HS-5 (cell line): ENCODE results near the gene UBE2QL1.

Source experiments
- DNase-seq: peaks from one replicate; pipeline ENCODE4 v3.0.0-alpha.2; 2012; ENCODE audit warnings: low read depth

UBE2QL1 gene

DNA sequence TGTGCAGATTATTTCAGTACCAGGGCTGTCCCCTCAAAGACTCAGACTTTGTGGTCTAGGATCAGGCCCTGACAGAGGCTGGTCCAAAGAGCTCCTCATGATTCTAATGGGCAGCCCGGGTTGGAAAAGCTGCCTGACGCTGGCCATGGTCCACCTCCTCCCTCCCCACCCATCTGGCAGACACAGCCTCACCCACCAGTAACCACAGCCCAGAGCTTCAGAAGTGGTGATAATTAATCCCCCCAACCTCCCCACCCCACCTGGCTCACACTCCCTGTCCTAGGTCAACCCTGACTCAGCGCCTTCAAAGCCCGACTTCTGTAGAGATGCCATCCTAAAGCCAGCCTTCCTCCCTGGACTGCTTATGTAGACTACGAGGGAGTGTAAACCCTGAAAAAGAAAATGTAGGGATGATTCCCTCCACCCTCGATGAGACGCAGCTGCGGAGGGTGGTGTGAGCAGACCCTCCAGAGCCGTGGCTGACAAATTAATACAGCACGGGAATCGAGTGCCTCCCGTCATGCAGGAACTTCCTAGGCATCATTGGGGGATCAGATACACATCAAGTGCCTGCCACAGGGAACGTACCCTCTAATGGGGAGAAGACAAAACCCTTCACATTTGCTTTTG, 7.0 kb downstream of the UBE2QL1 start:
- DNase-seq, result no peak

DNA sequence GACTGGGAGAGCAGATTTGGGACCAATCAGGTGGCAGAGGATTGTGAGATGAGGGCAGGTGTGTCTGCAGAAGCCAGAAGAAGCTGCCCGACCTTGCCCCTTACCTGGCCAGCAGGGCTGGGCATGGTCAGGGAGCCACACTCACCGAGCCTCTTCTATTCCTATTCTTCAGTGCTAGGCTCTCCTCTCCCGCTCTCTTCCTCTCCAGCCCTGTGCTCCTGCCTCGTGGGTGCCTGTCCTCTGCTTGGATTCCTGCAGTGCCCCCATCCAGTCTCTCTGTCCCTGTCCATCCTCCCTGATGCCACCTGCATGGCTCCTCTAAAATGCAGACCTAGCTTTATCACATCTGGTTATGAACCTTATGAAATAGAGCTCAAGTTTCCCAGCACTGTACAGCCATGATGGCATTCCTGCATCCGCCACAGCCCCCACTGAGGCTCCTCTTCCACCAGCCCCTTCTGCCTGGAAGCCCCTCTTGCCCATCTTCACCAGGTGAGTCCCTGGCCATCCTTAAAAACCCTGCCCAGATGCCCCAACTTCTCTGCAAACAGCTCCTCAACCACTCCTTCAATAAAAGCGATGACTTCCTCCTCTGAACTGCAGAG, 8.2 kb downstream of the UBE2QL1 start:
- DNase-seq, result no peak

DNA sequence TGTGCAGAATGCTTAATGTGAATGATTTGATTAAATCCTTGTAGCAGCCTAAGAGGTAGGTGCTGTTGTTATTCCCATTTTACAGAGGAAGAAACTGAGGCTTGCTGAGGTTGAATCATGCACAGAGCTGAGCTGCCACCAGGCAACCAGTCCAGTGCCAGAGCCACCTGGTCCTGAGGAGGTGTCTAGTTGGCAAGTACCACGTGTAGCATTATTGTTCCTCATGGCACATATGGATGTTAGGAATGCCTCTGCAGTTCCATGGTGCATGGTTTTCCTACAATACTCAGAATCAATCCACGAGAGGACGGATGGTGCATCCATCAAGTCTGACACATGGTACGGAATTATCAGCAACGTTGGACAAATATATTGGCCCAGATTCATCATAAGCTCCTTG, 8.9 kb downstream of the UBE2QL1 start:
- no peak for DNase-seq

DNA sequence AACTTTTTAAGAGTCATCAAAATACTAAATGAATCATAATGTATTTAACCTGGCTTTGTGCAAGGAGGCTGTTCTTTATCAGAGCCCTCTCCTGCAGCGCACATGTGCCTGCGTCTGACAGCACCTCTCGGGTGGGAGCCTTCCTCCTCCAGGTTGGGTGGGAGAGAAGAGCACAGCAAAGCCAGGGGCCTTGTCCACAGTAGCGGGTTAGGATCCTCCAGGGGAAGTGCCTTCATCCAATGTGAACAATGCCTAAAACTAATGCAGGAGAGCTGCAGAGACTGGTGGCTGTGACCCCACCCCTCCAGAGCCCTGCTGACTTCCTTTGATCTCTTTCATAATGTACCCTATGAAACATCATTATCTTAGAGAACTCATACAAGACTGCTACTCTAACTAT, 10.2 kb downstream of the UBE2QL1 start:
- DNase-seq, result no peak

DNA sequence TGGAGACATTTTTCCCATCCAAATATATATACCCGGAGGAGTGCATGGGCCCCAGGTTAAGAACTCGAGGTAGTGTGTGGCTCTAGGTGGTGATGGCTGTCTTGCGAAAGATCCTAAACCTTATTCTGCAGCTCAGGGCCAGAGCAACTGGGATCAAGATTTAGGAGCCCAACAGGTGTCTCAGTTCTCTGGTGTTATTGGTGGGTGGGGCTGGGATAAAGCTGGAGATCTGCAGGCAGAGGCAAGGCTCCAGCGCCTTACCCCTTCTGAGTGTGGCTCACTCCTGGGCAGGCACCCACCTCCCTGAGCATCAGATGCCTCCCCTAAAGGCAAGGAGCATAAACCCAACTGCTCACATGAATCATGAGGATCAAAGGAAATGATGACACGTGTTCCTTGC, 11.2 kb downstream of the UBE2QL1 start:
- no peak for DNase-seq

DNA sequence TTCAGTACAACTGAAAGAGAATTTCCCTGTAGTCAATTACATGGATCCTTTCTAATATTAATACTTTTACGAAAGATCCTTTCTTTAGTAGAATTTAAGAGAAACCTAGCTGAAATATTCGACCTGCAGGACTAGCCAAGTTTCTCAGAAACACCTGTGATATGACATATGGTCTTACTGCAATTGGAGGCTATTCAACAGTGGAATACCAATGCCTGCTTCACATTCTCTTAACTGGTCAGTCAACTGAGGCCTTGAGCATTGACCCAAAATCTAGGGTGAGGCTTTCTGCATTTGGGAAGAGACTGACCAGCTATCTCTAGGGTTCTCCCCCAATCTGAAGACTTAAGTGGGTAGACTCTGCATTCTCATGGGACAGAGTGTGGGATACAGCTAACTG, 12.3 kb downstream of the UBE2QL1 start:
- DNase-seq, result no peak

DNA sequence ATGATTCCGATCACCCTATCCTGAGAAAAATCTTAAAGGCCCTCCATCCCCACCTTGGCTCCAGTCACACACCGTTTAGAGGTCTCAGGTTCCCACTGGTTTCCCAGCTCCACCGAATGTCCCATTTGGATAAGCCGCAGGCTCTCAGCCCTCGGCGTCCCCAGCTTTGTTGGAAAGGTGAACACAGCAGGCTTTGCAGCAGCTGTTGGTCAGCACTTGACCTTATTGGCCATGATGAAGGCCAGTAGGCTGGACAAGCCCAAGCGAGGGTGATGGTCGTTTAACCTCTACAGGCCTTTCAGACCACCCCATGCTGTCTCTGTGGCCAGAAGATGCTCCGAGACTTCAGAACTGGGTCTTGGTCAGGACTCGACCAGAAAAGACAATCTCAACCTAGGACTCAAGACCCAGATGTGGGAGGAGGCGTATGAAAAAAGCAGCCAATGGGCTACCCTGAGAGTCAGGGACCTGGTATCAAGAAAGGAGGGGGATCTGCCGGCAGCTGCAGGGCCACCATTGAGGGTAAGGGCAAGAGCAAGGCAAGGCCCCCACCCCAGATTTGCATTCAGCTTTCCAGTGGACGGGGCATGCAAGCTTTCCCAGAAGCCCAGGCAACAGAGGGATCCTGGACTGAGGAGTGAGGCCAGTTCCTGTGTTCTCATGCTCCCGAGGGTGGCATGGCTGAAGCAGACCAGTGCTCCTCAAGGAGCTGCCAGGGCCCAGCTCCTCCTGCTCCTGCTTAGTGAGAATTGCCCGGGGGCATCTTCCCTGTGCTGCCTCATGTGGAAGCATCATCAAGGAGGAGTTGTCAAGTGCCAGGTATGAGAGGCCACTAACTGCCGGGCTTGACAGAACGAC, 13.4 kb downstream of the UBE2QL1 start:
- no peak for DNase-seq

DNA sequence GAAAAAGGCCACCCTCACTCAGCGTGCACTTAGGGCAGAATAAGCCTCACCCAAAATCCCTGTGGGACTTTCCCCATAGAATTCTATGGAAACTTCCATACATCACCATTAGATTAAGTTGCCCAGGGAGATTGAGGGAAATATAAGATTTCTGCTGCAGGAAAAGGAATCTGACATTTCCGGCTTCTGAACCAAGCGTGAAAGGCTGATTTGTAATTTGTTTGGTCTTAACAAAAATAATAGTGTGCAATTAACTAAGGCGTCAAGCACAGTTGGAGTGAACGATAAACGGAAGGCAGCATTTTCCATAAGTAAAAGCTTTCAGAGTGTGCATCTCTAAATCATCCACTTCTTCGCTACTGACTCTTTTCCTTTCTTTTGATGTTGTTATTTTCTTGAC, 14.0 kb downstream of the UBE2QL1 start:
- DNase-seq, result no peak

DNA sequence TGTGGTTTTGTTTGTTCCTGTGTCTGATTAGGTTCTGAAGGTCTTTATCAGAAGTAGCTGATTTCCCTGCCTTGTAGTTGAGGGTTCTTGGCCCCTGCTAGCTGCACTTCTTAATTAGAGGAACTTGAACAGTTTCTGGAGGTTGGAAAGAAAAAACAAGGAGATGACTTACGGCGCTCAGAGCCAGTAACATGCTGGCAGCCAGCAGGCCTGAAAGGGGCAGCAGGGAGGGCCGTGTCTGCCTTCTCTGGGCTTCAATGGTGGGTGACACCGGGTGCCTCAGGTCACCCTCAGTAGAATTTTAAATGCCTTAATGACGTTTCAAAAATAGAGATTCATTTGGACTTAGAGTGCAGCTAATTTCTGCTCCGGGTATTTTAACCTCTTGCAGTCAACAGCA, 15.8 kb downstream of the UBE2QL1 start:
- DNase-seq, result no peak

DNA sequence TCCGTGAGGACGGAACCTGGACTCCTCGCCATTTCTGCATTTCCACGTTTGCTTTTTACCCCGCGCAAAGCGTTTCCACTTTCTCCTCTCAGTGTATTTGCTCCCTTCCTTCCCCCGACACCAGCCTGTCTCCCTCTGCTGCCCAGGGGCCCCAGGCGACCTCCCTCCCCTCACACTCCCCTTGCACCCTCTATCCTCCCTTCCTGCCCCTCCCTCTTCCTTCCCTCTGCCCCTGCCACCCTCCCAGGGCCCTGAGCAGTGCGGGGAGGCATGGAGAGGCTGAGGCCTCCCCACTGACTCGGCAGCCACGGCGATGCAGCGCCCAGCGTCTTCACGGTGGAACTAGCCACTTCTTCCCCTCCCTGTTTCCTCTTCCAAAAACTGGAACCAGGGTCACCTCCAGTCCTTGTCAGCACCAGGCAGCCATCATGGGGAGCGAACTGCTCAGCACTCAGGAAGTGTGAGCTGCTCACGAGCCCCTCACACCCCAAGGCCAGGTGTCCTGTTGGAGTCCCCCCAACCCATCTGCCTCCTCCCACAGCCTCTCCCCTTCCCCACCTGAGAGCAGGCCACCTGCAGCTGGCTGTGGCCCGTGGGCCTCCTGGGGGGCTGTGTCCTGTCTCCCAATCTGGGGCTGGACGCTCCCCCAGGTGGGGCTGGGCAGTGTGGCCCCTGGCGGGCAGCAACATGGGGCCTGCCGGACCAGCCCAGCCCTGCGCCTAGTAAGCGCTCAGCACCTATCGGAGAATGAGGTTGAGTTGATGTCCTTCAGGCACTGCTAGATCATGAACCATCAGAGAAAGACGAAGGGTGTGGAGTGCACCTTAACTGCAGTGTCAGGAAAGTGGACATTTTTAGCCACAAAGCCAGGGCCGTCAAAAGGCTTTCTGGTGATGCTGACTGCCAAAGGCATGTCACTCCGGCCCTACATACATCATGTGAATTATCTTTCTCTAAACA, 17.5 kb downstream of the UBE2QL1 start:
- DNase-seq, result no peak

DNA sequence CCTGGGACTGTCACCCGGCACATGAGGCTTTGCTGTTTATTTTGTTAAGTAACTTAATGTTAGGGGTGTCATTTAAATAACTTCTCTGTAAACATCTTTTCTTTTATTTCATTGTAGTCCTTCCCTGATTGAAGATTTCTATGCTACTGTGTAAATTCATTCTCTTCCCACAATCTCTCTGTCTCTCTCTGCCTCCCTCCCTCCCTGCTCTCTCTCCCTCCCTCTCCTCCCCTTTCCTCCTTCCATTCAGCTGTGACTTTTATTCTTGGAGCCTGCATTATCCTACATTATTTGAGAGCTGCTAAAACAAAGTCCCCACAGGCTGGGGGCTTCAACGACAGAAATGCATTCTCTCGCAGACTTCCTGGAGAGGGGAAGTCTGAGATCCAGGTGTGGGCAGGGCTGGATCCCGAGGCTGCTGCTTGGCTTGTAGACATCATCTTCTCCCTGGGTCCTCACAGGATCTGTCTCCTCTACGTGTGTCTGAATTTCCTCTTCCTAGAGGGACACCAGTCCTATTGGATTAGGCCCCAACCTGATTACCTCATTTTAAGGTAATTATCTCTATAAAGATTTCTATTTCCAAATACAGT, 18.4 kb downstream of the UBE2QL1 start:
- DNase-seq, result no peak

DNA sequence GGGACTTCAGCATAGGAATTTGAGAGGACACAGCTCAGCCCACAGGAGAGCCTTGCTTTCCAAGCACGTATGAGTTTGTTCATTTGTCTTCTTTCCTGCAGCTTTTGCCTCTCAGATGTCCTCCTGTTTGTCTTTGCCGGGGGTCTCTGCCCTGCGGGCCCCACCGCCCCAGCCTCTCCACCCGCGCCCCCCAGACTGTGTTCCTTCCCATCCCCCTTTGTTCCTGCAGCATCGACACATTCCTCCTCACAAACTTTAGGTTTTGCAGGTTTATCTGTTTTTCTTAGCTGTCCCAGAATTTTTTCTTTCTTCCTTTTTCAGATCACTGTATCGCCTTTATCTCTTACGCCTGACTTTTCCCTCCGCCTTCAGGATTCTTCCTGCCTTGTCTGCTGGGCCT, 18.9 kb downstream of the UBE2QL1 start:
- no peak for DNase-seq

DNA sequence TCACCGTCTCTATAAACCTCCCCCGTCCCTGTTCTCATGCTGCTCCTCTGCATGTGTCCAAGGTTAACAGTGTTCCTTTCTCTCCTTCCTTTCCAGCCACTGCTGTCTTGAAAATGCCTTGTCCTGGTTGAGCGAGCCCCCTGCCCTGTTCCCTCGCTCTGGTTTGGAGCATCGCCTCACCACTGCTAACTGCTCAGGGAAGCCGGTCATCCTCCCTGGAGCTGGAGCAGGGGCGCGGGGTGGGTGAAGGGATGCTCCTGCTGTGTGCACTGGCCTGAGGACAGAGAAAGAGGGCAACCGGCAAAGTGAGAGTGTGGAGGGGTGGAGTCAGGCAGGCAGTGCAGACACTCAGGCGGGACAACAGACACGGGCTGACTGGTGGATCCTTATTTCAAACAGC, 19.4 kb downstream of the UBE2QL1 start:
- DNase-seq, result no peak

DNA sequence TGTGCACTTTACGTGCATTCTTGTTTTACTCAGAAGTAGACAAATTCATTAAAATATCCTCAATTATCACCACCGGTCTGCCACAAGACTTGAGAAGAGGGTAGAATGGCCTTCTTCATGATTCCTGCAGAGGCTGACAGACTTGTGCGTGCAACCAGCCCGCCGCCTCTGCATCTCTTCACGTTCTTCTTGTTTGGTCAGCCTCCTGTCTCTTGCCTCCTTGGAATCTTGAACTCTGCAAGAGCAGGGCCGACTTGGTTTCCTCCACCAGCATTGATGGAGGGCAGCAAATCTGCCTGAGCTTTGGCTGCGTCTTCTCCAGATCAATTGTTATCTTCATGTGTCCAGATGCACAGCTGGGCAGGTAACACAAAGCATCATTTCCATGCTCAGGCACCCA, 20.2 kb downstream of the UBE2QL1 start:
- no peak for DNase-seq

DNA sequence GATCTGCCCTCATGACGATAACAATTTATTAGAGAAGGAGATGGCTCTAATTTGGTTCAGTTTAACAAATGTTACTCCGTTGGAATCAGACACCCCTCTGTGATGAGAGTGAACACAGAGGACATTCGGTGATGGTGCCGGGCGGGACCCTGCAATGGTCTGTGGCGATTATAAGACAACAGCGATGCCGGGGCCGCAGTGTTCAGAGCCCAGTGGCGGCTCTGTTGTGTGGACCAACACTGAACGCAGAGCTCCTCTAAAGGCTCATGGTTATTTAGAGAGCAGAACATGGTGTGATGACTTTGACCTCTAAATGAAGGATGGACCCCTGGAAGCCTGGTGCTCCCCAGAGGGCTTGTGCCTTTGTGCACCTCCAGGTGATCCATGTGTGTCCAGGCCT, 21.2 kb downstream of the UBE2QL1 start:
- no peak for DNase-seq

DNA sequence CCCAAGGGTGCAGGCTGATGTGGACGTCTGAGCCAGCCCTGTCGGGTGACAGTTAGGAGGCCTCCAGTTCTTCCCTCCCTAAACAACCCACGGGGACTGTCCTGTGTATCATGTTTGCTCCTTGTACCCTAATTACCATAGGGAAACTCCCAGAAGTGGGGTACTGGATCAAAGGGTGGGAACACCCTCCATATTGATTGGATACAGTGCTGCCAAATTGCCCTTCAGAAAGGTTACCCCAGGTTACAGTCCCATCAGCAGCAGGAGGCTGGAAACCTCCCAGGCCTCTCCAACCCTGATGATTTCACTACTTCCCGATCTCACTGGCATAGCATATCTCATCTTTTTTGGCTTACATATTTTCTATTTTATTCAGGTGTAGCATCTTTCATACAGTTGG, 22.0 kb downstream of the UBE2QL1 start:
- DNase-seq, result no peak

DNA sequence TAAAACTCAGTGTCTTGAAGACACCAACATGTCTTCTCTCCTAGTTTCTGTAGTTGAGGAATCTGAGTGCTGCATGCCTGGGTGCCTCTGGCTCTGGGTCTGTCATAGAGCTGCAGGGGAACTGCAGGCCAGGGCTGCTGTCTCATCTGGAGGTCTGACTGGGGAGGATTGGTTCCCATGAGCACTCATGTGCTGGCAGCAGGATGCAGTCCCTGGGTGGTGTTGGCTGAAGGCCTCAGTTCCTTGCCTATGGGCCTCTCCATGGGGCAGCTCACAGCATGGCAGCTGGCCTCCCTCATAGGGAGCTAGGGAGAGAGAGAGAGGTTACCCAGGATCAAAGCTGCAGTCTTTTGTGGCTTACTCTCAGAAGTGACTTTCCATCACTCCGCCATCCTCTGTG, 22.6 kb downstream of the UBE2QL1 start:
- no peak for DNase-seq

DNA sequence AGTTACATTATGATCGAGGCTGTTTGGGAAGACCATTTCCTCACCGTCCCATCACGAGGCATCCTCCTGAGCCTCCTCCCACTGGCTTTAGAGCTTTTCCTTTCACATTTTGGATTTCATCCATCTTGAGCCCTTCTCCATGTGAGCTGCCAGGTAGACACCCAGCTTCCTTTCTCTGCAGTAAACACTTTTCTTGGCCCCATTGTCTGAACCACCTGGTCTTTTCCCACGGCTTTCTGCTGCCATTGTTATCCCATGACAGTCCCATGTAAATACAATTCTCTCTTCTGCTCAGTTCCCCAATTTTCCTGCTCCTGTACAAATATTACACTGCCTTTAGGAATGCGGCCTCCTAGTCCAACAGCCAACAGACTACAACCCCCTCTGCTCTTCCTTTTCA, 24.1 kb downstream of the UBE2QL1 start:
- DNase-seq, result no peak

DNA sequence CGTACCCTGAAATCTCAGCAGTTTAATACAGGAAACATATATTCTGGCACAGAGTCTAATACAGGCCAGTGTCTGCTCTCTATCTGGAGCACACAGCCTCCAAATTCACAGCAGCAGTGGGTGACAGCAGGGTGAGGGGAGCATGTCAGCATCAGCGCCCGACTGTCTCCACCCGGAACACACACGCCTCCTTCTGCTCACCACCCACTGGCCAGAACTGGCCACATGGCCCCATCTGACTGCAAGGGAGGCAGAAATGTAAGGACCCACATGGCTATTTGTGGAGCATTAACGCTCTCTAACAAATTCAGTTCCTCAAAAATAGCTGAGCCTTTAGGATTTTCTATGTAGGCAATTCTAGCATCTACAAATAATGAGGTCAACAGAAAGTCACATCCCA, 24.6 kb downstream of the UBE2QL1 start:
- DNase-seq, result no peak

DNA sequence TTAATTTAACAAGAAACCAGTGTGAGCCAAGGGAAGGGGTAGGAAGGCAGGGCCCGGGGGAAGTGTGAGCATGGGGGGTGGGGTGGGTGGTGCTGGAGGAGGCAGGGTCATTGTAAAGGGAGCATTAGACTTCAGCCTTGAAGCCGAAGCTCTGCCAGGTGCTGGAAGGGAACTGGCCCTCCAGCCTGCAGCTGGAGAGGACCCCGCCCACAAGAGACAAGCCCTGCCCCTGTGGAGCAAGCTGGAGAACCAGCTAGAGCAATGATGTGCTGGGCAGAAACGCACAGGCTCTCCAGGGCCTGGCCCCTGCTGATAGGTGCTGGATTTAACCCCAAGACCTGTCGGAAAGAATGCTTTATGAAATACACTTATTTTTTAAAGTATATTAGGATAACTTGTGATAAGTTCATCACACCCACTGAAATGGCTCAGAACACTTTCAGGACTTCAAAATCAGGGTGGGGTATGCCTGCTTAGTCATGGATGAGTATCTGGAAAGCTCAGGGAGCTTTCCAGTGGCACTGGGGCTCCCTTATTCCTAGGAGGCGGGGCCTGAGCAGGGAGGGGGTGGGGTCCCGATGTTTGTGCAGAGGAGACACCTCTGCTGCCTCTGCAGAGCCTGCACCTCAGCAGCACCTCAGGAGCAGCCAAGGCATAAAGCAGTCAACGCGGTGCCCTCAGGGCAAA, 27.1 kb downstream of the UBE2QL1 start:
- no peak for DNase-seq

DNA sequence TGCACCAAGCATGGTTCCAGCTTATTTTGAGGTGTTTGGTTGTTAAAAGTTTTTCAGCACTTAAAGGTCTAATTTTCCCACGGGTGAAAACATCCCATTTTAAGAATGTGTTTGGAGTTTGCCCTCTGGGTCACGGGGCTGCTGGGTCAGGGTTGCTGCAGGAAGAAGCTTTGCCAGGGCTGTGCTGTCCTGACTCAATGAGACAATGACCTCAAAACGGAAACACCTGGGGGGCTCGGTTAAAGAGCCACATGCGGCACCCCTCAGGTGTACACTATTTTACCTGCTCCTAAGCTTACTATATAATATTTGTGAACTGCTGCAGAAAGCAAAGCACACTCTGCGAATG, 27.6 kb downstream of the UBE2QL1 start:
- DNase-seq, result no peak
